ENCODE results near the gene PLXDC1.

DNA sequence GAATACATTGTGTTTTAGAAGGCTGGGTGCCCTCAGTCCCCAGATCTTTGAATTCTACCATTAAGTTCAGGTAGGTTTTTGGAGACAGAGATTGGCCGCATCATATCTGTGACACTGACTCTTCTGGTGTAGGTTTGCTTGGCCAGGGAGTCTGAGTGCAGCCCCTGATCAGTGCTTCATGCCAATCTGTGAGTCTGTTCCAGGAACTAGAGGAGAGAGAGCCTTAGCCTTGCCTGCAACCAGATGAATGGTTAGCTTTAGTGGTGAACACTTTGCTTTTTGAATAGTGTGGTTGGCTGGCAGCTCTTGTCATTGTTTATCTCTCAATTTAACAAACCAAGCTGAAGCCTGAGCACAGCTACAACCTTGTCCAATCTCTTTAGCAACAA lies 87.8 kb downstream of the PLXDC1 start:
- TF ChIP-seq, protein P1, sequence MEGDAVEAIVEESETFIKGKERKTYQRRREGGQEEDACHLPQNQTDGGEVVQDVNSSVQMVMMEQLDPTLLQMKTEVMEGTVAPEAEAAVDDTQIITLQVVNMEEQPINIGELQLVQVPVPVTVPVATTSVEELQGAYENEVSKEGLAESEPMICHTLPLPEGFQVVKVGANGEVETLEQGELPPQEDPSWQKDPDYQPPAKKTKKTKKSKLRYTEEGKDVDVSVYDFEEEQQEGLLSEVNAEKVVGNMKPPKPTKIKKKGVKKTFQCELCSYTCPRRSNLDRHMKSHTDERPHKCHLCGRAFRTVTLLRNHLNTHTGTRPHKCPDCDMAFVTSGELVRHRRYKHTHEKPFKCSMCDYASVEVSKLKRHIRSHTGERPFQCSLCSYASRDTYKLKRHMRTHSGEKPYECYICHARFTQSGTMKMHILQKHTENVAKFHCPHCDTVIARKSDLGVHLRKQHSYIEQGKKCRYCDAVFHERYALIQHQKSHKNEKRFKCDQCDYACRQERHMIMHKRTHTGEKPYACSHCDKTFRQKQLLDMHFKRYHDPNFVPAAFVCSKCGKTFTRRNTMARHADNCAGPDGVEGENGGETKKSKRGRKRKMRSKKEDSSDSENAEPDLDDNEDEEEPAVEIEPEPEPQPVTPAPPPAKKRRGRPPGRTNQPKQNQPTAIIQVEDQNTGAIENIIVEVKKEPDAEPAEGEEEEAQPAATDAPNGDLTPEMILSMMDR (IDR thresholded peaks at IDR 0.05) = no peak
- TF ChIP-seq, protein P2, sequence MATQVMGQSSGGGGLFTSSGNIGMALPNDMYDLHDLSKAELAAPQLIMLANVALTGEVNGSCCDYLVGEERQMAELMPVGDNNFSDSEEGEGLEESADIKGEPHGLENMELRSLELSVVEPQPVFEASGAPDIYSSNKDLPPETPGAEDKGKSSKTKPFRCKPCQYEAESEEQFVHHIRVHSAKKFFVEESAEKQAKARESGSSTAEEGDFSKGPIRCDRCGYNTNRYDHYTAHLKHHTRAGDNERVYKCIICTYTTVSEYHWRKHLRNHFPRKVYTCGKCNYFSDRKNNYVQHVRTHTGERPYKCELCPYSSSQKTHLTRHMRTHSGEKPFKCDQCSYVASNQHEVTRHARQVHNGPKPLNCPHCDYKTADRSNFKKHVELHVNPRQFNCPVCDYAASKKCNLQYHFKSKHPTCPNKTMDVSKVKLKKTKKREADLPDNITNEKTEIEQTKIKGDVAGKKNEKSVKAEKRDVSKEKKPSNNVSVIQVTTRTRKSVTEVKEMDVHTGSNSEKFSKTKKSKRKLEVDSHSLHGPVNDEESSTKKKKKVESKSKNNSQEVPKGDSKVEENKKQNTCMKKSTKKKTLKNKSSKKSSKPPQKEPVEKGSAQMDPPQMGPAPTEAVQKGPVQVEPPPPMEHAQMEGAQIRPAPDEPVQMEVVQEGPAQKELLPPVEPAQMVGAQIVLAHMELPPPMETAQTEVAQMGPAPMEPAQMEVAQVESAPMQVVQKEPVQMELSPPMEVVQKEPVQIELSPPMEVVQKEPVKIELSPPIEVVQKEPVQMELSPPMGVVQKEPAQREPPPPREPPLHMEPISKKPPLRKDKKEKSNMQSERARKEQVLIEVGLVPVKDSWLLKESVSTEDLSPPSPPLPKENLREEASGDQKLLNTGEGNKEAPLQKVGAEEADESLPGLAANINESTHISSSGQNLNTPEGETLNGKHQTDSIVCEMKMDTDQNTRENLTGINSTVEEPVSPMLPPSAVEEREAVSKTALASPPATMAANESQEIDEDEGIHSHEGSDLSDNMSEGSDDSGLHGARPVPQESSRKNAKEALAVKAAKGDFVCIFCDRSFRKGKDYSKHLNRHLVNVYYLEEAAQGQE (IDR thresholded peaks at IDR 0.05; ENCODE audit: insufficient read depth in 1 of 2, low read depth in 2 of 2, low read length in 1 of 2) = no peak
- TF ChIP-seq SIN3A (IDR thresholded peaks at IDR 0.05; ENCODE audit: borderline replicate concordance, insufficient read depth, low read depth, low read length) (no peak), POLR2AphosphoS5 (IDR thresholded peaks at IDR 0.05; ENCODE audit: low read depth, low read length) (no peak)

All from Panc1 (cell line).